Nephron (organoid): ENCODE data around the gene RND2.

Source experiments
- H3K27ac Mint-ChIP-seq, 3 experiments: 2 replicates each; pipeline ENCODE4 v1.8.0; 2020; ENCODE audit warnings: mixed read lengths in 3 of 3, mild to moderate bottlenecking in 2 of 3, moderate library complexity in 1 of 3
- H3K27me3 Mint-ChIP-seq: 2 replicates; pipeline ENCODE4 v1.8.0; 2021; ENCODE audit warnings: low read depth, mild to moderate bottlenecking, moderate library complexity, mixed read lengths
- H3K36me3 Mint-ChIP-seq: 2 replicates; pipeline ENCODE4 v1.8.0; 2020; ENCODE audit warnings: low read depth, mixed read lengths
- H3K4me1 Mint-ChIP-seq: 2 replicates; pipeline ENCODE4 v1.8.0; 2020; ENCODE audit warnings: mixed read lengths
- H3K4me3 Mint-ChIP-seq, 3 experiments: 2 replicates each; pipeline ENCODE4 v1.8.0; 2020; ENCODE audit warnings: mild to moderate bottlenecking in 3 of 3, mixed read lengths in 3 of 3, moderate library complexity in 2 of 3
- H3K9me3 Mint-ChIP-seq: 2 replicates; pipeline ENCODE4 v1.8.0; 2020; ENCODE audit warnings: mixed read lengths
- TF ChIP-seq, protein P1 (sequence below), 3 experiments: fragments of 200-600 bp; sonication (generic); IDR thresholded peaks; one replicate each; pipeline ENCODE4 v1.5.0; 2021; ENCODE audit warnings: antibody characterized with exemption in 3 of 3; ENCODE audit not compliant: unreplicated experiment in 3 of 3

RND2 gene

DNA sequence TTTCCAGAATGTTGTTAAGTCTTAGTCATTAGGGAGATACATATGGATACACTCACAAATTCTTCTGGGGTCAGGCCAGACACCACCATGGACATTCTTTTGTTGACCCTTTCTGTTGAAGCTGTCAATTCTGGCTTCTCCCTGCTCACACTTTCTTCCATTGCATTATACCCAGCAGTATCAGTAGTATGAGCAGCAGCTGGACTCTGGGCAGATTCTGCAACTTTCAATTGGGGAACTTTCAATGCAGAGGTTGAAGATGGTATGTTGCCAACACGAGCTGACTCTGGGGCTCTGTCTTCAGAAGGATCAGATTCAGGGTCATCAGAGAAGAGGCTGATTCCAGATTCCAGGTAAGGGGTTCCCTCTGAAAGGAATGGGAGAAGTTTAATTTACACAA, 45.8 kb downstream of the RND2 start:
- Mint-ChIP-seq H3K27me3 (no peaks in the 10 kb centered on the region), H3K9me3 (no peaks in the 10 kb centered on the region), H3K4me1 (no peaks in the 10 kb centered on the region), H3K27ac (no peak overlapping the region), H3K4me3 (no peak overlapping the region), H3K36me3 (peaks cover 6% of the 10 kb centered on the region)
- TF ChIP-seq, protein P1, sequence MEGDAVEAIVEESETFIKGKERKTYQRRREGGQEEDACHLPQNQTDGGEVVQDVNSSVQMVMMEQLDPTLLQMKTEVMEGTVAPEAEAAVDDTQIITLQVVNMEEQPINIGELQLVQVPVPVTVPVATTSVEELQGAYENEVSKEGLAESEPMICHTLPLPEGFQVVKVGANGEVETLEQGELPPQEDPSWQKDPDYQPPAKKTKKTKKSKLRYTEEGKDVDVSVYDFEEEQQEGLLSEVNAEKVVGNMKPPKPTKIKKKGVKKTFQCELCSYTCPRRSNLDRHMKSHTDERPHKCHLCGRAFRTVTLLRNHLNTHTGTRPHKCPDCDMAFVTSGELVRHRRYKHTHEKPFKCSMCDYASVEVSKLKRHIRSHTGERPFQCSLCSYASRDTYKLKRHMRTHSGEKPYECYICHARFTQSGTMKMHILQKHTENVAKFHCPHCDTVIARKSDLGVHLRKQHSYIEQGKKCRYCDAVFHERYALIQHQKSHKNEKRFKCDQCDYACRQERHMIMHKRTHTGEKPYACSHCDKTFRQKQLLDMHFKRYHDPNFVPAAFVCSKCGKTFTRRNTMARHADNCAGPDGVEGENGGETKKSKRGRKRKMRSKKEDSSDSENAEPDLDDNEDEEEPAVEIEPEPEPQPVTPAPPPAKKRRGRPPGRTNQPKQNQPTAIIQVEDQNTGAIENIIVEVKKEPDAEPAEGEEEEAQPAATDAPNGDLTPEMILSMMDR (IDR thresholded peaks at IDR 0.05; ENCODE audit: unreplicated experiment in 3 of 3) = no peak

GRCh38 chr17:43074869-43075268, 49.8 kb downstream of the RND2 start:
- H3K36me3 Mint-ChIP-seq = peaks cover 5% of the 10 kb centered on the region
- H3K9me3 Mint-ChIP-seq = no peaks in the 10 kb centered on the region
- no peak overlapping the region for H3K27ac Mint-ChIP-seq
- TF ChIP-seq, protein P1 (IDR thresholded peaks at IDR 0.05; ENCODE audit: unreplicated experiment in 3 of 3) = no peak
- H3K4me3 Mint-ChIP-seq = no peak overlapping the region
- H3K4me1 Mint-ChIP-seq = no peaks in the 10 kb centered on the region
- no peaks in the 10 kb centered on the region for H3K27me3 Mint-ChIP-seq

- Mint-ChIP-seq H3K36me3 (no peaks in the 10 kb centered on the region), H3K9me3 (no peaks in the 10 kb centered on the region), H3K4me3 (no peak overlapping the region), H3K4me1 (no peaks in the 10 kb centered on the region), H3K27ac (peak overlapping the region in 1 of 3 experiments; percentile 48), H3K27me3 (no peaks in the 10 kb centered on the region)
- TF ChIP-seq, protein P1 (IDR thresholded peaks at IDR 0.05; ENCODE audit: unreplicated experiment in 3 of 3) = no peak
These were observed 54.7 kb downstream of the RND2 start for GRCh38 chr17:43079641-43080302.
